ENCODE results near the gene ASGR2.

Gene ASGR2

DNA sequence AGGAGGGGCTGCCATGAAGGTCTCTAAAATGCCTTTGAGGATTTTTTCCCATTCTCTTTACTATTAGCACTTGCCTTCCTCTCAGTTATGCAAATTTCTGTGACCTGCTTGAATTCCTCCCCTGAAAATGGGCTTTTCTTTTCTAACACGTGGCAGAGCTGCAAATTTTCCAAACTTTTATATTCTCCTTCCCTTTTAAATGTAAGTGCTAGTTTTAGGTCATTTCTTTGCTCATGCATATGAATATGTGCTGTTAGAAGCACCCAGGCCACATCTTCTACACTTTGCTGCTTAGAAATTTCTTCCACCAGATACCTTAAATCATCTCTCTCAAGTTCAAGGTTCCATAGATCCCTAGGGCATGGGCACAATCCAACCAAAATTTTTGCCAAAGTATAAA, 46.4 kb downstream of the ASGR2 start:
- DNase-seq (ENCODE audit: extremely low read depth in 1 of 2, low read depth in 1 of 2), result no peak

DNA sequence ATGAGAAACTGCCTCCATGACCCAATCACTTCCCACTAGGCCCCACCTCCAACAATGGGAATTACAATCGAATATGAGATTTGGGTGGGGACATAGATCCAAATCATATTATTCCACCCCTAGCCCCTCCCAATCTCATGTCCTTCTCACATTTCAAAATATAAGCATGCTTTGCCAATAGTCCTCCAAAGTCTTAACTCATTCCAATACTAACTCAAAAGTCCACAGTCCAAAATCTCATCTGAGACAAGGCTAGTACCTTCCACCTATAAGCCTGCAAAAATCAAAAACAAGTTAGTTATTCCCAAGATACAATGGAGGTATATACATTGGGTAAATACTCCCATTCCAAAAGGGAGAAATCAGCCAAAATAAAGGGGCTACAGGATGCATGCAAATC, 47.4 kb downstream of the ASGR2 start:
- no peak for DNase-seq (ENCODE audit: extremely low read depth in 1 of 2, low read depth in 1 of 2)

GRCh38 chr17:7064261-7064660, 50.4 kb downstream of the ASGR2 start:
- no peak for DNase-seq (ENCODE audit: extremely low read depth in 1 of 2, low read depth in 1 of 2)

DNA sequence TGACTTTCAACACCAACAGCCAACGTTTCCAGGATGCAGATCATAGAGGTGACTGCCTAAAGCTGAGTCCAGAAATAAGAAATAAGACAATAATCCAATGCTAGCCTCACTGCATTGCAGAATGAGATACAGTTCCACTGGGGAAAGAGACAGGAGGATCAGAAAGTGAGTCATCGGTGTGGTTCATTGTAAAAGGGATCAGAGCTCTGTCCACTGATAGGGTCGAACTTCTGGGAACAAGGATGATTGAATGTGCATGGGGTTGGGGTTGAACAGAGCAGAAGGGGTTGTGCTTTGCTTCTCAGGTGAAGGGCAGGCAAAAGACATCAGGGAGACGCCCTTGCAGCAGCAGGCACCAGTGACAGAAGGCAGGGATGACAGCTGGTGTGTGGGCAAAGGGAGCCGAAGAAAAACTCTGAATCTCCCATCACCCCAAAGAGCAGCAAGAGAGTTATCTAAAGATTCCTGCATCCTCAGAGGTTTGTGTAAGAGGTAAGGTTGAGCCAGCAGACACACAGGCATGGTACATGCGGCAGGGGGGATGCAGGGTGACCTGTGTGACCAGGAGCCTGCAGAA, 51.0 kb downstream of the ASGR2 start:
- DNase-seq (ENCODE audit: extremely low read depth in 1 of 2, low read depth in 1 of 2), result no peak

GRCh38 chr17:7060165-7060891, 54.3 kb downstream of the ASGR2 start:
- no peak for DNase-seq (ENCODE audit: extremely low read depth in 1 of 2, low read depth in 1 of 2)

GRCh38 chr17:7058831-7059447, 55.7 kb downstream of the ASGR2 start:
- no peak for DNase-seq (ENCODE audit: extremely low read depth in 1 of 2, low read depth in 1 of 2)

DNA sequence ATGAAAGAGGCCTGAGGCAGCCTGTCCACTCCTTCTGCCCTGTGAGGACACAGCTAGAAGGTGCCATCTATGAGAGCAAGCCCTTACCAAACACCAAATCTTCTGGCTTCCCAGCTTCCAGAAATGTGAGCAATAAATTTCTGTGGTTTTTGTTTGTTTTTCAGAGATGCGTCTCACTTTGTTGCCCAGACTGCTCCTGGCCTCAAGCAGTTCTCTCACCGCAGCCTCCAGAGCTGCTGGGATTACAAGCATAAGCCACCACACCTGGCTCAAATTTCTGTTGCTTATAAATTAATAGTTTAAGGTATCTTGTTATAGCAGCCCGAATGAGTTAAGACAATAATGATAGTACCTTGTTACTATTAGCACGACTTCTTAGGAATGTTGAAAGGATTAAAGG, 58.2 kb downstream of the ASGR2 start:
- no peak for DNase-seq (ENCODE audit: extremely low read depth in 1 of 2, low read depth in 1 of 2)

Measured in activated CD8-positive, alpha-beta memory T cell treated with anti-CD3 and anti-CD28 coated beads for 1 hour (primary cell).